Left lung (tissue), 10 donors: Measurements from ENCODE around the gene ARSG. TPM values are rescaled to one million over a fixed set of nuclear protein-coding genes. Genes with fewer than 3 reads are reported as not detected.
A peak's percentile ranks its signal among the peaks of the same experiment; 100 is the strongest.

Experiments
- ATAC-seq: fragments of 200-7000 bp; cut with Tn5 transposase; one replicate; pipeline ENCODE4 v1.9.1; 2020; ENCODE audit warnings: moderate library complexity
- DNase-seq, 4 donors: peaks; one replicate each; pipeline ENCODE4 v3.0.0-alpha.2; 2013 to 2020
- H3K27ac ChIP-seq, 2 donors: fragments of 200-600 bp; sonication (generic) in 1 of 2; one replicate each; pipeline versions ENCODE4 v1.5.0 to v1.8.0; 2020 to 2021
- H3K27me3 ChIP-seq, 2 donors: fragments of 200-600 bp; sonication (generic) in 1 of 2; one replicate each; pipeline versions ENCODE4 v1.5.0 to v1.8.0; 2020 to 2021
- H3K36me3 ChIP-seq, 2 donors: fragments of 200-600 bp; sonication (generic) in 1 of 2; one replicate each; pipeline versions ENCODE4 v1.5.0 to v1.8.0; 2020 to 2021
- H3K4me1 ChIP-seq, 2 donors: fragments of 200-600 bp; one replicate each; pipeline ENCODE4 v1.8.0; 2021
- H3K4me3 ChIP-seq, 2 donors: fragments of 200-600 bp; sonication (generic) in 1 of 2; one replicate each; pipeline versions ENCODE4 v1.5.0 to v1.8.0; 2020 to 2021; ENCODE audit warnings: mild to moderate bottlenecking in 1 of 2
- H3K9me3 ChIP-seq, 2 donors: fragments of 200-600 bp; sonication (generic) in 1 of 2; one replicate each; pipeline versions ENCODE4 v1.5.0 to v1.8.0; 2020 to 2021
- intact Hi-C, 2 donors: fragments of 100-400 bp; cut with DNase I; formaldehyde crosslinking; loops; one replicate each; pipeline versions ENCODE4 v1.11.2 to v1.14.2; 2022
- polyA plus RNA-seq, 6 donors: library from polyadenylated mRNA; unstranded; fragments of 120-200 nt; gene quantifications; one replicate each; pipeline ENCODE4 v1.2.1, GENCODE V29; 2013; ENCODE audit not compliant: insufficient read length in 6 of 6
- total RNA-seq, 2 donors: library from RNA; stranded (reverse); fragmentation: NEBNext Ultra II Directional; extraction: Animal tissue kit (Norgen Biotek cat#: 25700); gene quantifications; one replicate each; pipeline ENCODE4 v1.2.1, GENCODE V29; 2021
- TF ChIP-seq, protein P1 (sequence below), 2 donors: fragments of 200-600 bp; sonication (generic) in 1 of 2; IDR thresholded peaks; one replicate each; pipeline versions ENCODE4 v1.5.0 to v1.8.0; 2021; ENCODE audit warnings: antibody characterized with exemption in 2 of 2
- donor health status: DM: no; HTN: yes; CAD: no.
- donor health status: DM: no; HTN: no; CAD: no.

The ARSG gene
- total and polyA plus RNA-seq, 8 donors = 3.4 to 10.0 (median 4.5) TPM

DNA sequence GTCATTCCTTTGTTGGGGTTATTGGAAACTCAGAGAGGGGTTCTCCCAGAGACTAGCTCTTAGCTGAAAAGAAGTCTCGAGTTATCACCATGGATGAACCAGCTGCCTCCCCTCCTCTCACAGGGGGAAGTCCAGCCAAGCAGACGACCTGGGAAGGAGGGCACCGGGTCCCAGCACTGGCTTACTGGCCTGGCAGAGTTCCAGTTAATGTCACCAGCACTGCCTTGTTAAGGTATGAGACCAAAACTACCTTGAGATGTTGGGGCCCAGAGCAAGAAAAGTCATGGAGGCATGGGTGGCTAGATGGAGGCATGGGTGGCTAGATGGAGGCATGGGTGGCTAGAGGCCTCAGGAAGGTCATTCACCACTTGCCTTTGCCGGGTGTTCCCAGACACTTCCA is 93.6 kb downstream of the ARSG start:
- ATAC-seq (no peak), DNase-seq (no peak)
- no peak overlapping the region for H3K4me3 ChIP-seq
- intact Hi-C loops = no loop called here
- no peaks in the 10 kb centered on the region for H3K36me3 ChIP-seq
- peaks cover 6 to 38% of the 10 kb centered on the region in 2 donors for H3K4me1 ChIP-seq
- H3K27ac ChIP-seq = peak overlapping the region; percentile 55 to 86
- TF ChIP-seq, protein P1, sequence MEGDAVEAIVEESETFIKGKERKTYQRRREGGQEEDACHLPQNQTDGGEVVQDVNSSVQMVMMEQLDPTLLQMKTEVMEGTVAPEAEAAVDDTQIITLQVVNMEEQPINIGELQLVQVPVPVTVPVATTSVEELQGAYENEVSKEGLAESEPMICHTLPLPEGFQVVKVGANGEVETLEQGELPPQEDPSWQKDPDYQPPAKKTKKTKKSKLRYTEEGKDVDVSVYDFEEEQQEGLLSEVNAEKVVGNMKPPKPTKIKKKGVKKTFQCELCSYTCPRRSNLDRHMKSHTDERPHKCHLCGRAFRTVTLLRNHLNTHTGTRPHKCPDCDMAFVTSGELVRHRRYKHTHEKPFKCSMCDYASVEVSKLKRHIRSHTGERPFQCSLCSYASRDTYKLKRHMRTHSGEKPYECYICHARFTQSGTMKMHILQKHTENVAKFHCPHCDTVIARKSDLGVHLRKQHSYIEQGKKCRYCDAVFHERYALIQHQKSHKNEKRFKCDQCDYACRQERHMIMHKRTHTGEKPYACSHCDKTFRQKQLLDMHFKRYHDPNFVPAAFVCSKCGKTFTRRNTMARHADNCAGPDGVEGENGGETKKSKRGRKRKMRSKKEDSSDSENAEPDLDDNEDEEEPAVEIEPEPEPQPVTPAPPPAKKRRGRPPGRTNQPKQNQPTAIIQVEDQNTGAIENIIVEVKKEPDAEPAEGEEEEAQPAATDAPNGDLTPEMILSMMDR (IDR thresholded peaks at IDR 0.05) = no peak
- H3K9me3 ChIP-seq = no peaks in the 10 kb centered on the region
- no peaks in the 10 kb centered on the region for H3K27me3 ChIP-seq

DNA sequence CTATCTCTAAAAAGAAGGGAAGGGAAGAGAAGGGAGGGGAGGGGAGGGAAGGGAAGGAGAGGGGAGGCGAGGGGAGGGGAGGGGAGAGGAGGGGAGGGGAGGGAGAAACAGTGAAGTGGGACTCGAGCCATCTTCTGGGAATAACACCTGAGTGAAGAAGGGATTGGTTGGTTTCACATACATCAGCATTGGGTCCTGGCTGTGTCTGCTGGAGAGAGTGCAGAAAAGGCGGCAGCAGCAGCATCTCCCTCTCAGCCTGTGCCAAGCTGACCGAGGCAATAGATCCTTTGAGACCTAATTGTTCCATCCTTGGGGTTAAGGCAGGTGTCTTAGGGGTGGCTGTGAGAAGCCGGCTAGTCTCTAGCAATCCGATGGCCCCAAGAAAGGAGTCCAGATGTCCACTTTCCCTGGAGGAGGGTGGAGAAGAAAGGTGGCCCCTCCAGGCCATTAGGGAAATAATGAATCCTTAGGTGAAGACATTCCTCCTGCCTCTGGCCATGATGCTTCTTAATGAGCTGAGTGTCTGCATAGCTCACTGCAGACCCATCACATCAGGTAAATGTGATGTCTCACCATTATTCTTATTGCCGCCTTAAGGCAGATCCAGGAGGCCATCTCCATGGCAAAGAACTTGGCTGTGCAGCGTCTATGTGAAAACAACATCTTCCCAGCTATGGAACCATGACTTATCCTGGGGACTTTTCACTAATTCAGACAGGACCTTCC is 94.4 kb downstream of the ARSG start:
- Histone ChIP-seq H3K4me3 (no peak overlapping the region), H3K27ac (no peak overlapping the region), H3K9me3 (no peaks in the 10 kb centered on the region), H3K27me3 (no peaks in the 10 kb centered on the region), H3K36me3 (no peaks in the 10 kb centered on the region), H3K4me1 (peaks cover 6 to 32% of the 10 kb centered on the region in 2 donors)
- DNase-seq (no peak), ATAC-seq (no peak)
- intact Hi-C loops = no loop called here
- TF ChIP-seq, protein P1 (IDR thresholded peaks at IDR 0.05) = no peak

DNA sequence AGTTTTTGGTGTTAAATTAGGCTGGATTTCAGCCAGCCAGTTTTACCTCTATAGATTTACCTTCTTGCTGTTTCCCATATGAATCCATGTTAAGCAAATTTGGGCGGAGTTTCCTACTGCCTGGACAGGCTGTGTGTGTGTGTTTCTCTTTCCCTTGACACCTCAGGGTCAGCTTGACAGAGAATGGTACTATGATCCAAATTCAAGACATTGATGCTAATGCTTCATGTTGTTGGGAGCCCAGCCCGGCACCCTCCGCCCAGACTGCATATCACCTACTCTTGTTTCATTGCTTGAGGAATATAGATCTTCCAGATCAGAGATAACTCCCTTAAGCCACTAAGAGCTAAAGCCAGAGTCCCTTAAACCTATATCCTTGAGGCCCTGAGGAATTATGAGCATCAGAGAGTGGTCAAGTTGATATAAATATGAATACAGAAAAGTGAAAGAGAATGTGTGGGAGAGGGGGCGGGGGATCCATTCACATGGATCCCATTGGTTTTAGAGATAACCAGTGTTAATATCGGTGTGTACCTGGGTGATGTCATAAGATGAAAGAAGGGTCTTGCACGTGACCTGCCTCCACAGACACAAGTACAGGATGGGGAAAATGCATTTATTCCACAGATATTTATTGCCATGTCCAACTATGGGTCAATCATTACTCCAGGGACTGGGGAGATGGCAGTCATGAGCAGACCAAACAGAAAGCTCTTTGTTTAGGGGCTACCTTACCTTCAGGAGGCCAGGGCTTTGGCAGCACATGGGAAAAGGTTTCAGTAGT is 96.3 kb downstream of the ARSG start:
- no peaks in the 10 kb centered on the region for H3K9me3 ChIP-seq
- ATAC-seq (no peak), DNase-seq (no peak)
- TF ChIP-seq, protein P1 (IDR thresholded peaks at IDR 0.05) = no peak
- H3K4me1 ChIP-seq = peaks cover 6 to 25% of the 10 kb centered on the region in 2 donors
- intact Hi-C loops = no loop called here
- H3K4me3 ChIP-seq = no peak overlapping the region
- no peaks in the 10 kb centered on the region for H3K27me3 ChIP-seq
- no peak overlapping the region for H3K27ac ChIP-seq
- H3K36me3 ChIP-seq = no peaks in the 10 kb centered on the region

DNA sequence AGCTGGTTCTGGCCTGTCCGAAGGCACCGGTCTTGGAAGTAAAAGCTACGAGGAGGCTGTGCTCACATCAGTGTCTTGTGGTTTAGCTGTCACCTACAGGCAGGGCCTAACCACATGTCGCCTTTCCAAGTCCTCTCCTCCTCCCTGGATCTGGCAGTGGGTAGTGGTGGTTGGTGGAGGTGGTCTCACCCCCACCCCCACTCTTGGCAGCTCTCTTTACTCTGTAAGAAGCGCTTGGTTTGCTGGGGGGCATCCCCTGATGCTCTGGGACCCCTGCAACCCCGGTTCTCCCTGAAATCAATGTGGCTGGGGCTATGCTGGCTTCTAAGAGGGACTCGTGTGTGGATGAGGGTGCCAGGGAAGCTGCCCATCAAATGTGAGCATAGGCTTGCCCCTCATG is 97.7 kb downstream of the ARSG start:
- intact Hi-C loops = no loop called here
- Histone ChIP-seq H3K9me3 (no peaks in the 10 kb centered on the region), H3K36me3 (no peaks in the 10 kb centered on the region), H3K27ac (no peak overlapping the region), H3K27me3 (no peaks in the 10 kb centered on the region), H3K4me3 (no peak overlapping the region), H3K4me1 (peaks cover 0 to 11% of the 10 kb centered on the region in 2 donors)
- TF ChIP-seq, protein P1 (IDR thresholded peaks at IDR 0.05) = no peak
- DNase-seq (no peak), ATAC-seq (no peak)

DNA sequence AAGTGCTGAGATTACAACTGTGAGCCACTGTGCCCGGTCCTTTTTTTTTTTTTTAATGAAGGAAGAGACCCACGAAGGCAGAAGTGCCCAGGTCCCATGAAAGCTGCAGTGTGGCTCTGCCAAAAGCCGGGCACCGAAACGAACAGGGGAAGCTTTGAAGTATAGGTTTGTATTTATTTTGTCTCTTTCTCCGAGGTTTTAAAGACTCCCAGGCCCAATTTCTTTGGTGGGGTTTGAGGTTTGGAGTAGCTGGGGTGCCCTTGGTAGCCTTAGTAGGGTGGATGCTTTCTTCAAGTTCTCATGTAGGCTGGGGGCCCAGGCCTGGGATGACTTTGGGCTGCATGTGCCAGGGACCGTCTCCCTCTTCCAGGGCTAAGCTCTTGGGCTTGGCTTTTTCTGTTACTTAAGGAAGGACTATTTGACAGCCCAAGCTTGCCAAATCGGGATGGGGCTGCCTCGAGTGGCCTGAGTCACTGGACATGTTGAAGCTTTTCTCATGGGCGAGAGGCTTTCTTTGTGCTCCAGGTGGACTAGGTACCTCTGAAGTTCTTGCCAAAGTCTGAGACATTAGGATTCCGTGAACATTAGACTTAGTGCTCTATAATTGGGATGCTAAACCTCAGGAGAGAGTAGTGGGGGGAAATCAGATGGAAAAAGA is 99.7 kb downstream of the ARSG start:
- no peak overlapping the region for H3K4me3 ChIP-seq
- peaks cover 0 to 8% of the 10 kb centered on the region in 2 donors for H3K9me3 ChIP-seq
- TF ChIP-seq, protein P1 (IDR thresholded peaks at IDR 0.05) = no peak
- H3K4me1 ChIP-seq = no peaks in the 10 kb centered on the region
- H3K36me3 ChIP-seq = no peaks in the 10 kb centered on the region
- intact Hi-C loops = no loop called here
- no peaks in the 10 kb centered on the region for H3K27me3 ChIP-seq
- H3K27ac ChIP-seq = peak overlapping the region in 1 of 2 donors; percentile 53
- ATAC-seq = no peak
- no peak for DNase-seq
